ENCODE data around the gene PPP1R3E. TPM values are rescaled to one million over a fixed set of nuclear protein-coding genes. Genes with fewer than 3 reads are reported as not detected.
A peak's percentile ranks its signal among the peaks of the same experiment; 100 is the strongest.

PPP1R3E gene
- total and polyA plus RNA-seq, 2 of the 13 experiments (the other 11 are each of a cell fraction or from before 2014, with no cell fraction given) = 16.5 to 26.5 TPM

GRCh38 chr14:23321572-23322547 is 19.2 kb upstream of the PPP1R3E start (continued):
- TF ChIP-seq ZBTB39 (CRISPR knock-in tag; IDR thresholded peaks at IDR 0.05) (no peak), CBX2 (IDR thresholded peaks at IDR 0.05; ENCODE audit: low read depth, low read length) (no peak), CBX2 (CRISPR knock-in tag; IDR thresholded peaks at IDR 0.05; ENCODE audit: low read depth) (peak; percentile 84; the same call in 1 of the 2 replicates), RBM22 (optimal IDR thresholded peaks at IDR 0.05; ENCODE audit: low read length) (peak; percentile 88), MBD4 (IDR thresholded peaks at IDR 0.05; ENCODE audit: borderline replicate concordance, low read length) (no peak), WIZ (CRISPR knock-in tag; IDR thresholded peaks at IDR 0.05) (peak; percentile 88), SIX1 (CRISPR knock-in tag; IDR thresholded peaks at IDR 0.05; ENCODE audit: borderline replicate concordance) (no peak), TRIM22 (IDR thresholded peaks at IDR 0.05) (no peak), KMT2B (CRISPR knock-in tag; IDR thresholded peaks at IDR 0.05) (no peak; the same call in 1 of the 2 replicates), SKI (IDR thresholded peaks at IDR 0.05; ENCODE audit: partially characterized antibody) (peak; percentile 17), ZNF839 (CRISPR knock-in tag; IDR thresholded peaks at IDR 0.05; ENCODE audit: borderline replicate concordance) (no peak; the same call in 1 of the 2 replicates), HINFP (CRISPR knock-in tag; IDR thresholded peaks at IDR 0.05; ENCODE audit: low read depth) (no peak), ZNF224 (CRISPR knock-in tag; IDR thresholded peaks at IDR 0.05) (0 out of 2 replicates have a peak, but pooled peaks have one; percentile 25), ZBTB43 (CRISPR knock-in tag; conservative IDR thresholded peaks at IDR 0.05) (no peak; the same call in 1 of the 2 replicates), NR3C1 (CRISPR knock-in tag; IDR thresholded peaks at IDR 0.05) (0 out of 2 replicates have a peak, but pooled peaks have one; percentile 81), ZXDC (CRISPR knock-in tag; IDR thresholded peaks at IDR 0.05) (no peak), RBAK (CRISPR knock-in tag; IDR thresholded peaks at IDR 0.05) (peak; percentile 14; the same call in 1 of the 2 replicates), ZMYM2 (CRISPR knock-in tag; IDR thresholded peaks at IDR 0.05) (no peak), PLRG1 (conservative IDR thresholded peaks at IDR 0.05) (no peak), ZNF747 (CRISPR knock-in tag; IDR thresholded peaks at IDR 0.05; ENCODE audit: borderline replicate concordance) (no peak; the same call in 1 of the 2 replicates)
